IMR-90 (cell line): Measurements from ENCODE around the gene FSIP1. TPM values are rescaled to one million over a fixed set of nuclear protein-coding genes. Genes with fewer than 3 reads are reported as not detected.

Source experiments
- ATAC-seq: fragments of 200-7000 bp; cut with Tn5 transposase; 2 replicates; pipeline ENCODE4 v1.9.1; 2020; ENCODE audit warnings: low read depth, mild to moderate bottlenecking, moderate library complexity
- BruUV-seq: library from RNA; stranded (reverse); fragments of 400-500 nt; replicated peaks from 2 replicates; lab custom pipeline; 2021; lab: Mats Ljungman, UMichigan
- CTCF ChIA-PET: fragments of 300-600 bp; formaldehyde crosslinking; extraction: SDS; loops from one replicate; lab custom pipeline; 2021; ENCODE audit warnings: antibody characterized with exemption; lab: Yijun Ruan, JAX
- POLR2A ChIA-PET: fragments of 300-600 bp; sonication (Branson Sonifier 250); formaldehyde crosslinking; loops from one replicate; lab custom pipeline; 2022; ENCODE audit warnings: antibody characterized with exemption; ENCODE audit not compliant: unreplicated experiment; lab: Charles Lee
- DNase-seq: peaks from one replicate; pipeline ENCODE4 v3.0.0; 2013
- H2AFZ ChIP-seq: replicated peaks from 2 replicates; pipeline ENCODE3; 2013; ENCODE audit warnings: low read length, mild to moderate bottlenecking; ENCODE audit not compliant: poor library complexity
- H2AK5ac ChIP-seq: 2 replicates; pipeline ENCODE4 v1.6.1; 2013; ENCODE audit warnings: low read depth, low read length, inconsistent platforms
- H2AK9ac ChIP-seq: replicated peaks from 2 replicates; pipeline ENCODE3; 2013; ENCODE audit warnings: mild to moderate bottlenecking, low read depth, low read length, moderate library complexity; ENCODE audit not compliant: poor library complexity
- H2BK120ac ChIP-seq: 2 replicates; pipeline ENCODE4 v1.6.1; 2013; ENCODE audit warnings: low read depth, low read length, inconsistent platforms
- H2BK15ac ChIP-seq: 3 replicates; pipeline ENCODE4 v1.6.1; 2013; ENCODE audit warnings: low read depth, low read length, inconsistent platforms
- H2BK20ac ChIP-seq: 2 replicates; pipeline ENCODE4 v1.6.1; 2013; ENCODE audit warnings: low read depth, mild to moderate bottlenecking, inconsistent platforms, low read length, moderate library complexity
- H2BK5ac ChIP-seq: 2 replicates; pipeline ENCODE4 v1.6.1; 2013; ENCODE audit warnings: mild to moderate bottlenecking, low read depth, low read length, inconsistent platforms; ENCODE audit not compliant: poor library complexity, severe bottlenecking
- H3K14ac ChIP-seq: replicated peaks from 2 replicates; pipeline ENCODE4 v1.6.1; 2013; ENCODE audit warnings: low read depth, low read length, inconsistent platforms
- H3K18ac ChIP-seq: 2 replicates; pipeline ENCODE4 v1.6.1; 2013; ENCODE audit warnings: low read depth, low read length, control low read depth
- H3K23ac ChIP-seq: 2 replicates; pipeline ENCODE4 v1.6.1; 2013; ENCODE audit warnings: low read depth, low read length, inconsistent platforms
- H3K27ac ChIP-seq: 2 replicates; pipeline ENCODE4 v1.5.1; 2013; ENCODE audit warnings: mild to moderate bottlenecking, control low read depth, low read length; ENCODE audit not compliant: insufficient read depth
- H3K27me3 ChIP-seq: 2 replicates; pipeline ENCODE4 v1.6.1; 2013; ENCODE audit warnings: low read length; ENCODE audit not compliant: control insufficient read depth, insufficient read depth
- H3K36me3 ChIP-seq: 2 replicates; pipeline ENCODE4 v1.6.1; 2013; ENCODE audit warnings: low read length, mixed read lengths; ENCODE audit not compliant: control insufficient read depth, insufficient read depth
- H3K4ac ChIP-seq: 2 replicates; pipeline ENCODE4 v1.6.1; 2013; ENCODE audit warnings: low read depth, low read length, inconsistent platforms
- H3K4me1 ChIP-seq: 2 replicates; pipeline ENCODE4 v1.6.1; 2013; ENCODE audit warnings: low read length, mixed read lengths; ENCODE audit not compliant: control insufficient read depth, insufficient read depth
- H3K4me2 ChIP-seq: 2 replicates; pipeline ENCODE4 v1.6.1; 2013; ENCODE audit warnings: low read depth, mild to moderate bottlenecking, control low read depth, low read length, moderate library complexity
- H3K4me3 ChIP-seq: 2 replicates; pipeline ENCODE4 v1.5.1; 2013; ENCODE audit warnings: low read depth, mild to moderate bottlenecking, control low read depth, low read length, moderate library complexity; ENCODE audit not compliant: insufficient read depth
- H3K56ac ChIP-seq: 2 replicates; pipeline ENCODE4 v1.6.1; 2013; ENCODE audit warnings: low read length, inconsistent platforms; ENCODE audit not compliant: insufficient read depth; ENCODE audit errors: extremely low read depth
- H3K79me1 ChIP-seq, 2 experiments: 2 replicates each; pipeline ENCODE4 v1.6.1; 2013; ENCODE audit warnings: low read length in 2 of 2, inconsistent platforms in 1 of 2, low read depth in 1 of 2
- H3K9ac ChIP-seq: 2 replicates; pipeline ENCODE4 v1.6.1; 2013; ENCODE audit warnings: low read depth, low read length, control low read depth
- H3K9me1 ChIP-seq: 2 replicates; pipeline ENCODE4 v1.6.1; 2013; ENCODE audit warnings: low read length, inconsistent platforms; ENCODE audit not compliant: insufficient read depth
- H3K9me3 ChIP-seq: 2 replicates; pipeline ENCODE4 v1.6.1; 2013; ENCODE audit warnings: low read length; ENCODE audit not compliant: control insufficient read depth, insufficient read depth
- H4K20me1 ChIP-seq: 2 replicates; pipeline ENCODE4 v1.6.1; 2013; ENCODE audit warnings: low read length, inconsistent platforms; ENCODE audit not compliant: insufficient read depth
- H4K5ac ChIP-seq: 2 replicates; pipeline ENCODE4 v1.6.1; 2013; ENCODE audit warnings: mild to moderate bottlenecking, low read depth, low read length, control low read depth
- H4K8ac ChIP-seq, 2 experiments: 2 replicates each; pipeline ENCODE4 v1.6.1; 2013; ENCODE audit warnings: low read depth in 2 of 2, low read length in 2 of 2, control low read depth in 1 of 2, inconsistent platforms in 1 of 2
- H4K91ac ChIP-seq: 2 replicates; pipeline ENCODE4 v1.6.1; 2013; ENCODE audit warnings: low read depth, low read length, inconsistent platforms; ENCODE audit not compliant: insufficient read depth
- BHLHE40 ChIP-seq: fragments of 150-350 bp; IDR thresholded peaks from 2 replicates; pipeline ENCODE4 v1.6.1; 2016; ENCODE audit warnings: mild to moderate bottlenecking, low read depth, low read length
- CEBPB ChIP-seq: IDR thresholded peaks from 2 replicates; pipeline ENCODE4 v1.6.1; 2012; ENCODE audit warnings: low read depth, low read length, improper control_type of control experiment
- RFX5 ChIP-seq: IDR thresholded peaks from 2 replicates; pipeline ENCODE4 v1.8.0; 2012; ENCODE audit warnings: low read depth, mild to moderate bottlenecking, low read length, moderate library complexity
- WGBS, 2 experiments: methylation state at CpG; one replicate each; pipeline versions ENCODE4 v1.1.5 to v1.1.7; 2013; ENCODE audit warnings: missing lambda C conversion rate in 2 of 2; ENCODE audit not compliant: insufficient read length in 1 of 2; ENCODE audit errors: extremely low coverage in 2 of 2; 5-methylcytosine and 5-hydroxymethylcytosine counted together
- dilution Hi-C: fragments of 300-500 bp; cut with HindIII; formaldehyde crosslinking; loops from one replicate; pipeline ENCODE4 v1.14.3; 2018; ENCODE audit warnings: low sequenced_read_pairs; ENCODE audit not compliant: unreplicated experiment
- in situ Hi-C: fragments of 300-500 bp; cut with MboI; formaldehyde crosslinking; loops from 3 replicates; pipeline ENCODE4 v1.14.3; 2019; ENCODE audit warnings: low sequenced_read_pairs, inconsistent platforms, mixed read lengths
- intact Hi-C: fragments of 100-400 bp; cut with micrococcal nuclease; formaldehyde crosslinking; loops from 2 replicates; pipeline ENCODE4 v1.10.0; 2022
- polyA plus RNA-seq, 3 experiments: library from polyadenylated mRNA; depleted of rRNA; stranded (reverse); fragments of >200 nt; gene quantifications; 2 replicates each; pipeline ENCODE4 v1.2.3, GENCODE V29; 2012; ENCODE audit warnings: low replicate concordance in 1 of 3
- total RNA-seq: library from RNA; depleted of rRNA; stranded (reverse); fragments of >200 nt; gene quantifications from 2 replicates; pipeline ENCODE4 v1.2.3, GENCODE V29; 2012
- TF ChIP-seq, protein P1 (sequence below): conservative IDR thresholded peaks from 2 replicates; pipeline ENCODE4 v1.5.1; 2012; ENCODE audit warnings: mild to moderate bottlenecking, low read depth, low read length, improper control_type of control experiment

The FSIP1 gene
- total and polyA plus RNA-seq, 2 of the 4 experiments (the other 2 are of a cell fraction), result 0.10 to 0.18 TPM

DNA sequence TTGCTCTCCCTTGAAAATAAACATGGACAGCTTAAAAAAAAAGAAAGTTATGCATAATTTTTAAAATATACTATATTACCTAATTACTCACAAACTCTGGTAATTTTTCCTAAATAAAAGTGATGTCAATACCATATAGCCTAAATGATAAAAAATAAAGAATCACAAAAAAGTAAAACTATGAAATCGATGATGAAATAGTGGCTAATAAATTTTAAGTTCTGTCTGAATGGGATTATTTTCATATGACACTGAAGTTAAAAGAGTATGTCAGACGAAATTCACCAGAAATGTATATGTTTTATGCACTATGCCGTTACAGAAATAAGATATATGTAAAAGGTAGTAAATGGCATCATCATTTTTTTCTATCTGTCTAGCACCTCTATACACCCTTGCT lies 51.4 kb downstream of the FSIP1 start:
- no peak overlapping the region for H2BK15ac ChIP-seq
- no peak overlapping the region for H3K4me2 ChIP-seq
- no peaks in the 10 kb centered on the region for H3K4me1 ChIP-seq
- H3K4me3 ChIP-seq, result no peak overlapping the region
- H4K5ac ChIP-seq, result no peak overlapping the region
- H2BK120ac ChIP-seq, result no peak overlapping the region
- CTCF ChIA-PET, result no interaction called here
- no peak overlapping the region for H3K18ac ChIP-seq
- WGBS, 2 experiments, result no CpG with 5 or more reads among the region's 3 CpGs
- intact Hi-C loops (no loop called here), dilution Hi-C loops (no loop called here), in situ Hi-C loops (no loop called here)
- no peak overlapping the region for H3K56ac ChIP-seq
- H3K27me3 ChIP-seq, result no peaks in the 10 kb centered on the region
- H3K27ac ChIP-seq, result no peak overlapping the region
- peaks cover 2% of the 10 kb centered on the region; the same call in 1 of the 2 replicates for H3K9me1 ChIP-seq
- BruUV-seq, result no TSS peak
- no peak overlapping the region for H2BK20ac ChIP-seq
- TF ChIP-seq CEBPB (no peak), RFX5 (no peak), BHLHE40 (no peak)
- TF ChIP-seq, protein P1, sequence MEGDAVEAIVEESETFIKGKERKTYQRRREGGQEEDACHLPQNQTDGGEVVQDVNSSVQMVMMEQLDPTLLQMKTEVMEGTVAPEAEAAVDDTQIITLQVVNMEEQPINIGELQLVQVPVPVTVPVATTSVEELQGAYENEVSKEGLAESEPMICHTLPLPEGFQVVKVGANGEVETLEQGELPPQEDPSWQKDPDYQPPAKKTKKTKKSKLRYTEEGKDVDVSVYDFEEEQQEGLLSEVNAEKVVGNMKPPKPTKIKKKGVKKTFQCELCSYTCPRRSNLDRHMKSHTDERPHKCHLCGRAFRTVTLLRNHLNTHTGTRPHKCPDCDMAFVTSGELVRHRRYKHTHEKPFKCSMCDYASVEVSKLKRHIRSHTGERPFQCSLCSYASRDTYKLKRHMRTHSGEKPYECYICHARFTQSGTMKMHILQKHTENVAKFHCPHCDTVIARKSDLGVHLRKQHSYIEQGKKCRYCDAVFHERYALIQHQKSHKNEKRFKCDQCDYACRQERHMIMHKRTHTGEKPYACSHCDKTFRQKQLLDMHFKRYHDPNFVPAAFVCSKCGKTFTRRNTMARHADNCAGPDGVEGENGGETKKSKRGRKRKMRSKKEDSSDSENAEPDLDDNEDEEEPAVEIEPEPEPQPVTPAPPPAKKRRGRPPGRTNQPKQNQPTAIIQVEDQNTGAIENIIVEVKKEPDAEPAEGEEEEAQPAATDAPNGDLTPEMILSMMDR, result no peak
- no peak overlapping the region for H3K14ac ChIP-seq
- H3K9me3 ChIP-seq, result no peaks in the 10 kb centered on the region
- no peaks in the 10 kb centered on the region for H3K79me1 ChIP-seq
- no peak overlapping the region for H4K8ac ChIP-seq
- H4K91ac ChIP-seq, result no peak overlapping the region
- POLR2A ChIA-PET, result interaction anchor here (0.6 kb wide), 1 partner anchor 21 kb away, joined by 8 read pairs; no protein-coding TSS in a partner anchor
- no peak overlapping the region for H2AK9ac ChIP-seq
- H2BK5ac ChIP-seq, result no peak overlapping the region
- no peaks in the 10 kb centered on the region for H3K36me3 ChIP-seq
- H3K4ac ChIP-seq, result no peak overlapping the region
- no peak overlapping the region for H2AK5ac ChIP-seq
- H4K20me1 ChIP-seq, result no peaks in the 10 kb centered on the region
- DNase-seq, result no peak
- H2AFZ ChIP-seq, result no peak overlapping the region
- H3K23ac ChIP-seq, result no peak overlapping the region
- no peak overlapping the region for H3K9ac ChIP-seq
- ATAC-seq, result no peak
